ENCODE data around the gene BEND4.

The BEND4 gene

GRCh38 chr4:42101446-42101975, 50.9 kb downstream of the BEND4 start:
- no peak for DNase-seq

GRCh38 chr4:42088386-42088785, 64.1 kb downstream of the BEND4 start:
- no peak for DNase-seq

- DNase-seq, result no peak
These were observed 68.6 kb downstream of the BEND4 start for GRCh38 chr4:42083816-42084215.

DNA sequence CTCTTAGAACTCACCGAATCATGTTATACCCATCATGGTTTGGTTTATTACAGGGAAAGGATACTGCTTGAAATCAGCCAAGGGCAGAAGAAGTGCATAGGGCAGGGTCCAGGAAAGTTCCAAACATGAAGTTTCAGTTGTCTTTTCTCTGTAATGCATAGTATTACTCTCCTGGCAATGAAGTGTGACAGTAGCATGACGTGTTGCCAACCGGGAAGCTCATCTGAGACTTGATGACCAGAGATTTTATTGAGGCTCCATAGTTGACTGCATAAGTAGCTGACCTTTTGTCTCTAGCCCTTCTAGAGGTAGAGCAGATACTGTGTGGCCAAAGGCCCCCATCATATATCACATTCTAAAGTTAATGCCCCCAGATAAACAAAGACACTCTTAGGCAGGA, 72.1 kb downstream of the BEND4 start:
- DNase-seq, result no peak

- no peak for DNase-seq
These were observed 74.2 kb downstream of the BEND4 start for GRCh38 chr4:42078184-42078801.

- no peak for DNase-seq
These were observed 78.2 kb downstream of the BEND4 start for GRCh38 chr4:42074294-42074693.

- no peak for DNase-seq
These were observed 82.0 kb downstream of the BEND4 start for GRCh38 chr4:42070463-42070862.

DNA sequence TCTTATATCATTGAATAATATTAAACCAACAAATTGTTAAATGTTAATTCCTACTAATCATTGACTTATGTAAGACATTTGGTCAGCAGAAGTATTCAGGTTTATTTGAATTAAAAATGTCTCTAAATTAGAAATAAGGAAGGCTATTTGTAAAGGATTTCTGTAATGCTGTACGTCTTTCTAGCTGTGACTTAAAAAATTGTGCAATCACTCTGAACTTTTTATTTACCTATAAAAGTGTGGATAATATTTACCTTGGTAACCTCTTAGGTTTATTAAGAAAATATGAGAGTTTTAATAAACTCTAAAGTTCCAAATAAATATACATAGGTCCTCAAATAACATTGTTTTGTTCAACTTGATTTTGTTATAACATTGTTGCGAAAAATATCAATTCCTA, 85.2 kb downstream of the BEND4 start:
- DNase-seq, result no peak

GRCh38 chr4:42066402-42066801, 86.1 kb downstream of the BEND4 start:
- no peak for DNase-seq

Measured in NCI-H1436 treated with DMSO at 0.1 percent for 48 hours (cell line).